ENCODE data around the gene ELFN1.

Gene ELFN1

DNA sequence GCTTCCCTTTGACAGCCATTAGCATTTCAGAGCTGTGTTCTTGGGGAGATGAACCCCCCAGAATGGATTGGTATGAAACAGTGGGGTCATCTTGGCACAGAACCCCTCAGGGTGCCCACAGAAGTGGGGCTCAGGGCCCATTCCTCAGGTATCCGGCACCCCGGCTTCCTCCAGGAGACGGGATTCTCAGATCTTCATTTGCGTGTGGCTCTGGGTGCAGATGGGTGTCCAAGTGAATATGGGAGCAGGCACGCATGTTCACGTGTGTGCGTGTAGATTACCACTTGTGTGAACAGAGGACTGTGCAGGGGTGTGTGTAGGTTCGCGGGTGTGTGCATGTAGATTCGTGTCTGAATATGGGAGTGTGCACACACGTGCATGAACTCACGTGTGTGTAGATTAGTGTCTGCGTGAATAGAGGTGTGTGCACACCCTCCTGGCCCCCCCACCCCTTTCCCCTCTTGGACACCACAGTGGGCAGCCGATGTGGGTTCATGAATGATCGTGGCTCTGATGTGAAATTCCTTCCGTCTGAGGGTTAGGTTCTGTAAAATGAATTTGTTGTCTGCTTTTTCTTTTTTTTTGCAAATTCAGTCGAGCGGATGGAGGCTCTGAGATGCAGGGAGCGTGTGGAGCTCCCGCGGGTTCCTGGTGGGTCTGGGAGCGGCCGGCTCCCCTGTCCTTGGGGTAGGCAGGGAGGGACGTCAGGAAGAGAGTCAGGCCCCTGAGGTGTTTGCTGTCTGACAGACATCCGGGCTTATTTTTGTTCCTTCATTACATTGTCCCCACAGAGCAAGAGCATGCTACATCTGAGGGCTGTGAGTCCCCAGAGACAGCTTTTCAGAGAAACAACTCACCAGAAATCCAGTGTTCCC is 7.4 kb downstream of the ELFN1 start:
- DNase-seq, result no peak

DNA sequence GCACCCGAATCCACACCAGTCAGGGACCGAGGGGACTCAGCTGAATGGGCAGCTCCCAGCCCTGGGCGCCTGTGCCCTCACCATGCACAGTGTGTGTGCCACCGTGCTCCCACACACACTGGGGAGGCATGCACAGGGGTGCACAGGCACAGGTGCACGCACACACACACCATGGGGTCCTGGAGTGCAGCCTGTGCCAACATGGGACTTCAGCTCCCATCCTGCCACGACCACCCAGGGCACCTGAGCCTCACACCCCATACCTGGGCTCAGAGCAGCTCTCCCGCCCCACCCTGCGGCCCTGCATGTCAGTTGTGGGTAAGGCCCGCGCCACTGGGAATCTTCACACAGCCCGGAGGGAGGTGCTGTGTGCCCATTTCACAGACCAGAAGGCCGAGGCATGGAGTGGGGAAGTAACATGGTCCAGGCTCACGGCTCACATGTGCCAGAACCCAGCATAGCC is 8.0 kb downstream of the ELFN1 start:
- DNase-seq, result no peak

DNA sequence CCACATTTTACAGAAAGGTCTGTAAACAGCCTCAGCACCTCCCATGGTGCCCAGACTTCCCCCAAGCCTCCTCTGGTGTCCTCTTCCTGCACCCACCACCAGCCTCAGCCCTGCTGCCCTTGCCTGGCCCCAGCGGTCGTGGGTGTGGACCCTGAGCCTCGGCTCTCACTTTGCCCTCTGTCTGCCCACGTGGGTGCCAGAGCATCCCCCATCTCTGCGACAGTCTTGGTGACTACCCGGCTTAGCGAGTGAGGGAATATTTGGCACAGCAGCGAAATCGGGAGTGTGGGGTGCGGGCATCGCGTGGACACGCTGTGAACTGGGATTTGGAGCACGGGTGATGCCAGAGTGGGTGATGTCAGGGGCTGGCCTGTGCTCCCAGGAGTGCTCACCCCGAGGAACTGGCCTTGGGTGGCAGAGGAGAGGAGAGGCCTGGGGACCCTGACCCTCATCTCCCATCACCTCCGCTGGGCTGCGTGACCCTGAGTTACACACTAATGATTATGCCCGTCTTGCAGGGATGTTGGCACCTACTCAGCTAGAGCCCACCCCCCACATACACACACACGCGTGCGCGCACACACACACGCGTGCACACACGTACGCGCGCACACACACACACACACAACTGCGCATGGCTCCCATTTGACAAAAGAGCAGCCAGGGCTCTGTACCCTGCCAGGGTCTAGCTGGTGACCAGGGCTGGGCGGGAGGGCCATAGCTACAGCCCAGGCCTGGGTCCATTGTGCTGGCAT is 8.7 kb downstream of the ELFN1 start:
- DNase-seq, result no peak

DNA sequence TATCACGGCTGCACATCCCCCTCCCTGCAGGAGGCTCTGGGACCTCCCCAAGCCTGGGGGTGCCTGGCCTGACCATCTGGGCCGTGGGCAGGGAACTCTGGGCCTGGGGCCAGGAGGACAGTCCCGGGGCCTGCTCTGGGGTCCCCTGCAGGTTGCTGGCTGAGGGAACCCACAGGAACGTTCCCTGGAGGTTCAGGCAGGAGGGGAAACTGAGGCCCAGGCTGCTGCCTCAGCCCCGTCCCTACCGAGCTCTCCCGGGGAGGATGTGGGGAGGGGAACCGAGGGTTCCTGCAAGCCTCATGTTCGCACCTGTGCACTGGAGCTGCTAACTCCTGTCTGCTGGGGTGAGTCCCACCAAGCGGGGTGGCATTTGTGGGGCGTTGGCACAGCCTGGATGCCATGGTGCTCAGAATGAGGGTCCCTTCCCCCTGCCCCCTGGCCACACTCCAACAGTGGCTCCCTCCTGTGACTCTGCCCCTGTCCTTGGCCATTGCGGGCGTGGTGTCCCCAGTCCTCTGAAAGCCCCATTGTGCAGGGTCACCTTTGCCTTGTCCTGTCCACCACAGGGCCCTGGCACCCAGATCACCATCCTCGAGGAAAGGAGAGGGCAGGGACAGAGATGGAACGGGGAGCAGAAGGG is 9.4 kb downstream of the ELFN1 start:
- no peak for DNase-seq

DNA sequence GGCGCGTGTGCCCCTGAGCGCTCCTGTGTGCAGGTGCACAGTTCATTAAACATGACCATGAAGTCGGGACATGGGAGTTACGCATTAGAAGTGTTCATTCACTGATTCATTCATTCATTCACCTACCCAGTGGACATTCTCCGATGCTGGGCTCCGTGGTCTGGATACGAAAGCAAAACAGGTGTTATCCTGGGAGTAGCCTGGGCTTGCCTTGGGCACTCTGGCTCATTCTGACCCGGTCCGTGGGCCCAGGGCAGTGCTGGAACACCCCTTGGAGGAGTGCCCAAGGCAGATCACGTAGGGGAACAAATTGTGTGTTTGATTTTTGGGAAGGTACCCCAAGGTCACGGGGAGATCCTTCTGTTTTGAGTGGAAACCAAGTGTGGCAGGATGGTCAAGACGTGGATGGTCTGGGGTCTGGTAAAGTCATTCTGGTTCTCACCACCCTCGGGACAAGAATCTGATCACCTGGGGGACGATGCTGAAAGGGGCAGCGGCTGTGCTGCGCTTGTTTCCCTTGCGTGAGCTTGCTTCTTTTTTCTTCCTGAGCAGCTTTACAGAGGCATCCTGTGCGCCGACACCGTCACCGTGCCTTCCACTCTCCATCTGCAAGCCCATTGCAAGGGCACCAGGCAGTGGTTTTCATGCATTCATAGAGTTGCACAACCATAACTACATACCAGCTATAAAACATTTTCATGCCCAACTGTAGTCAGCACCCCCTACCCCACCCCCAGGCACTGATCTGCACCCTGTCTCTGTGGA is 10.1 kb downstream of the ELFN1 start:
- DNase-seq, result no peak

DNA sequence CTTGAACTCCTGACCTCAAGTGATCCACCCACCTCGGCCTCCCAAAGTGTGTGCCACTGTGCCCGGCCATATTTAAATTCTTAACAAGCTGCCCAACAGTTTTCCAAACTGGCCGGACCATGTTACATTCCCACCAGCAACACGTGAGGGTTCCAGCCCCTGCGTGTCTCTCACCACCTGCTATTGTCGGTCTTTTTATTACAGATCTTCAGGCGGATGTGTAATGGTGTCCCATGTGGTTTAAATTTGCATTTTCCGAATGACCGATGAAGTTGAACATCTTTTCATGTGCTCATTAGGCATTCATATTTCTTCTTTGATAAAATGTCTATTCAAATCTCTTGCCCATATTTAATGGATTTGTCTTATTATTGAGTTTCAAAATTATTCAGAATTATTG is 11.5 kb downstream of the ELFN1 start:
- DNase-seq, result no peak

DNA sequence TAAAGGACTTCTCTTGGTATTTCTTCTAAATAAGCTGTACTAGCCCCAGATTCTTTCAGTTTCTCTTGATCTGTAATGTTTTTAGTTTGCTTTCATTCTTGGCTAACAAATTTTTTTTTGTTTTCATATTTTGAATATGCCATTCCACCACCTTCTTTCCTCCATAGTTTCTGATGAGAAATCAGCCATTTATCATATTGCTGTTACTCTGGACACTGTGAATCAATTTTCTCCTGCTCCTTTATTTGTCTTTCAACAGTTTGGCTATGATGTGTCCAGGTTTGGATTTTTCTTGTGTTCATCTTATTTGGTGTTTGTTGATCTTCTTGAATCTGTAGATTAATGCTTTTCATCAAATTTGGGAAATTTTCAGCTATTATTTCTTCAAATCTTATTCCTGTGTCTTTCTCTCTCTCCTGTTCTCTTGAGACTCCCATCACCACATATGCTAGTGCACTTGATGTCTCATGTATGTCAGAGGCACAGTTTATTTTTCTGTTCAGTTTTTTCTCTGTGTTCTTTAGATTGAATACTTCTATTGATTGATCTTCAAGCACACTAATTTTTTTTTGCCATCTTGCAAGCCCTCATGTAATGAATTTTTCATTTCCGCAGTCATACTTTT is 15.0 kb downstream of the ELFN1 start:
- DNase-seq, result no peak

DNA sequence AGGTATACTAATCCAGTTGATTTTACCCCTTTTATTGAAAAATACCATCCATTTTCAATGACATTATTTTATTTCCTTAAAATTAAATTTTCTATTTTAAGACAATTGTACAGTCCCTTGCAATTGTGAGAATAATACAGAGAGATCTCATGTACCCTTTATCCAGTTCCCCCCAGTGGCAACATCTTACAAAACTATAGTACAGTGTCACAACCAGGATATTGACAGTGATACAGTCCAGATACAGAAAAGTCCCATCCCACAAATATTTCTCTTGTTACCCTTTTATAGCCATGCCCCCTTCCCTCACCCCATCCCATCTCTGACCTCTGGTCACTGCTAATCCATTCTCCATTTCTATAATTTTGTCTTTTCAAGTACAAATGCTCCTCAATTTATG is 18.5 kb downstream of the ELFN1 start:
- DNase-seq, result no peak

DNA sequence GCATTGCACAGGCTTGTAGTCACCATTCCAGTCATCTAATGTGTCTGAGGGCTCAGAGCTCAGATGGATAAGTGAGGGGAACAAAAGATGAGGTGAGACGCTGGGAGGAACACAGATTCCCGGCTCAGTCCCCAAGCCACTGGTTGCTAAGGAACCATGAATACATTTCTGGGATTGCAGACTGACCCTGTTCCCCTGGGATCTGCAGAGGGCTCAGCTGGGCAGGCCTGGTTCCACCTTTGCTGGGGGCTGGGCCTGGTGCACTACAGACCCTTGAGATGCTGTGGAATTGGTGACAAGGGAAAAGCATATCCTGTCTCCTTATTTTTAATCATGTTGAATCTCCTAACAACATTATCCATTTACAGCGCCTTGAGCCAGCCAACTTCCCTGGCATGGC is 19.2 kb downstream of the ELFN1 start:
- DNase-seq, result no peak

DNA sequence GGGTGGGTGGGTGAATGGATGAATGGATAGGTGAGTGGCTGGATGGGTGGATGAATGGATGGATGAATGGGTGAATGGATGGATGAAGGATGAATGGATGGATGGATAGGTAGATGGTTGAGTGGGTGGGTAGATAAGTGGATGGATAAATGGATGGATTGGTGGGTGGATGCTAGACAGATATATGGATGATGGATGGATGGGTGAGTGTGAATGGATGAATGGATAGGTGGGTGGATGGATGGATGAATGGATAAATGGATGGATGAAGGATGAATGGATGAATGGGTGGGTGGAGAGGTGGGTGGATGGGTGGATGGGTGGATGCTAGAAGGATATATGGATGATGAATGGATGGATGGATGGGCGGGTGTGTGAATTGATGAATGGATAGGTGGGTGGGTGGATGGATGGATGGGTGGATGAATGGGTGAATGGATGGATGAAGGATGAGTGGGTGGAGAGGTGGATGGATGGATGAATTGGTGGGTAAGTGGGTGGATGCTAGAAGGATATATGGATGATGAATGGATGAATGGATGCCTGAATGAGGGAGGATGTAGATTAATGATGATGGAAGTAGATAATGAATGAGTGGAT is 20.4 kb downstream of the ELFN1 start:
- DNase-seq, result no peak

DNA sequence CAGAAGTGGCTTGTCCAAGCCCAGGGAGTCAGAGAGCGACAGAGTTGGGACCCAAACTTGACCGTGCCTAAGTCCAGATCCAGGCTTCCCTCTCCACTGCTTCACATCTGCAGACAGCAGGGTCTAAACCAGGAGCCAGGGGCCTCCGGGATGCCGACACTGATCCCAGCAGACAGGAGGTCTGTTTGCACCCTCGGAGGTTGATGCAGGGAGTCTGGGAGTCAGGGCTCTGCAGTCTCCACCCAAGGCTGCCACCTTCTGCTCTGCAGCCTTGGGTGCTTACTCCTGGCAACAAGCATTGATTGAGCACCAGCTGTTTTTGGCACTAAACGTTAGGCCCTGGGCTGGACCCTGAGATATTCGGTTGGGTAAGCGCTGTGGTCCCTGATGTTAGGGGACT is 21.0 kb downstream of the ELFN1 start:
- DNase-seq, result no peak

DNA sequence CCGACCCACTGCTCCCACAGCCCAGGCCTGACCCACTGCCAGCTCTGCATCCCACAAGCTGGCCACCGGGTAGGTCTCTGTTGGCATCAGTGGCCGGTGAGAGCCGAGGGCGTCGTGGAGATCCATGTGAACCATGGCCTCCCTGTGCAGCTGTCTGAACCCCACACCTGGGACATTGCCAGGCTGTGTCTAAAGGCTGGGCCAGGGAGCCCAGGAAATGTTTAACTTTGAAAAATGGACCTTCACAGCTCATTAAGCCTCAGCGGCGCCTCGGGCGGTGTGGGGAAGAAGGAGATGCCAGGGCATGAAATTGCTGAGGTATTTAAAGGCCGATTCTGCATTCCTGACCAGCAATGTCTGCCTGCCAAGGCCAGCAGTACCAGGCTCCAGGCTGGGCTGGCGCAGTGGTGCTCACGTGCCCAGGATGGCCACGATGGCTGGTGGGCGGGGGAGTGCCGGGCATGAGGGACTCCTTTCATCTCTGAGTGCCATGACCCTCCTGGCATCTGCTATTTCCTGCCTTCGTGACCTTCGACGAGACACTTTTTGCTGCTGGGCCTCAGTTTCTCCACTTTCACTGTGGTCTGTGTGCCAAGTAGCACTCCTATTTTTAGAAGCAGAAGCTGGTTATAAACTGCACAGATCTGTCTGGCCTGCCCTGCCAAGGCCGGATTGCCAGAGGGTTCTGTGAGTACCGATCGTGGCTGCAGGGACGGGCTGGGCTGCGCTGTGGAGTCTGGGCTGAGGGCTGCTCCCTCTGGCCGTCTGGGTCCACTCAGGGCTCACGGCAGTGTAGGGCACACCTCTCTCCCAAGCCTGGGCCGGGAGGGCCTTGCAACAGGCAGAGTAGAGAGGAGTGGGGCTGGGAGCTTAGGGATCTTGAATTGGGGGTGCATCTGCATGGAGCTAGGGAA is 21.8 kb downstream of the ELFN1 start:
- no peak for DNase-seq

DNA sequence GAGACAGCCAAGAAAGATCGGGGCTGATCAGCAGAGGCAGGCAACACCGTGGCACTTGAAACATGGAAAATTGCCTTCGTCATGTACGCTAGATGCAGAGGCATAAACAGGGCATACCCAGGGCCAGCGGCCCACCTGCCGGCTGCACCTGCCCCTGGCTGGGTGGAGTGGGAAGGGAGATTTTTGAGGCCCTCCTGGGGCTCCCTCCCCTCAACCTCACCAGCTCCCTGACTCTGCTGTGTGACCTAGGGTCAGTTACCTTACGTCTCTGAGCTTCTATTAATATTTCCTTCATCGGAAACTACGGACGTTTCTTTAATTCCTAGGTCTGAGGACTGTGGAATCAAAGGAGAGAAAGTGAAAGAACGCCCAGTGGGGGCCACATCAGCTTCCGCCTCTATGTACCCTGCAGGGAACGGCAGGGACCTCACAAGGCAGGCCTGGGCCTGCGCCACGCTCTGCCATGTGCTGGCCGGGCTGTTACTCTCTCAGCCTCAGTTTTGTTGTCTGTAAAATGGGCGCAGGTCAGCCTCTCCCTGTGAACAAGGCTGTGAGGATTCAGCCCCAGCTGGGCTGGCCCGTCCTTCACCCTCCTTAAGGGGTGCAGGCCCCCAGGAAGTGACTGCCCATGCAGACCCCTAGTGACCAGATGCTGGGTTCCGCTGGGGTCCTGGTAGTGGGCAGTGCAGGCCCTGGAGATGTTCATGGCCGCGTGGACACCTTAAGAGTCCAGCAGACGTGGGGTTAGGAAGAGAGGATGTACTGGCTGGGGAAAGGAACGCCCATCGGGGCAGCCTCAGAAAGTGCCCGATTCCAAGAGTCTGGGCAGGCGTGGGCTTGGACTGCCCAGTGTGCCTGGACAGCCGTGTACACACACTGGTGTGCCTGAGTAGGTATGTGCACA is 22.7 kb downstream of the ELFN1 start:
- DNase-seq, result no peak

DNA sequence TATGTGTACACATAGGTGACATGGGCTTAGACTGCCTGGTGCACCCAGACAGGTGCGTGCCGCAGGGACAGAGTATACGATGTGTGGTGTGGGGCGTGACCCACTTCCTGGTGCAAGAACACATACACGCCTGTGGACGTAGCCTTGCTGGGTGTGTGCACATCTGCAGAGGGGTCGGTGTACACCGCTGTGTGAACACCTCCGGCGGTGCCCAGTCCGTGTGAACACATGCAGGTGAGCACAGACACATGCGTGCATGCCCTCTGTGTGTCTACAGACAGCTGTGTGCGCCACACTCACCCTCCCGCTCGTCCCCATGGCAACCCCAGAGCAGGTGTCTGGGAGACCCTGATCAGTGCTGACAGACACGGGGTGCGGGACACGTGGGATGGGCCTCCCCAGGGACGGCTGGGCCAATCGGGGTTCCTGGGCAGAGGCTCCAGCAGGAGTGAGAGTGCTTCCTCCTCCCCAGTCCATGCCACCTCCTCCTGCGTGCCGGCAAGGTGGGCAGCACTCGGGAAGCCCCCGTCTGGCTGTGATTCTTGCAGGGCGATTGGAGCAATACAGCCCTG is 23.4 kb downstream of the ELFN1 start:
- no peak for DNase-seq

DNA sequence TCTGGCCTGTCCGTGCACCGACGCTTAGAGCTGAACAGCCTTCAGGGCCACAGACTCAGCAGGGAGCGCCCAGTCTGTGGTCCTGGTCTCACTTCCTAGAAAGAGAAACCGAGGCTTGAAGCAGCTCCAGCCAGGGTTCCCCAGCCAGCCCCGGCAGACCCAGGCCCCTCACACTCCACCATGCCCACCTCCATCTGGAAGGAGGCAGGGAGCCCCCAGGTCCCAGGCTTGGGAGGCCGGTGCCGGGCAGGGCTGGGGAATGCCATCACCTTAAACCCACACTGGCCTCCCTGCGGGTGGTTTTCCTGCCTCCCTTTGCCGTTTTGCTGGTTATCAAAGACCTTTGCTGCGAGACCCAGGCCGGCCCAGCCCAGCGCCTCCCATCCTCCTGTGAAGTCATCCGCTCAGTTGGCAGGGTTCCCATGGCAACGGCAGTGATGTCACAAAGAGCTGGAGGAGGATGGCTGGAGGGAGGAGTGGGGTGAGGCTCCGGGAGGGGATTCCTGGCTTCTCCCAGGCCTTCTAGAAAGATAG is 24.0 kb downstream of the ELFN1 start:
- no peak for DNase-seq

DNA sequence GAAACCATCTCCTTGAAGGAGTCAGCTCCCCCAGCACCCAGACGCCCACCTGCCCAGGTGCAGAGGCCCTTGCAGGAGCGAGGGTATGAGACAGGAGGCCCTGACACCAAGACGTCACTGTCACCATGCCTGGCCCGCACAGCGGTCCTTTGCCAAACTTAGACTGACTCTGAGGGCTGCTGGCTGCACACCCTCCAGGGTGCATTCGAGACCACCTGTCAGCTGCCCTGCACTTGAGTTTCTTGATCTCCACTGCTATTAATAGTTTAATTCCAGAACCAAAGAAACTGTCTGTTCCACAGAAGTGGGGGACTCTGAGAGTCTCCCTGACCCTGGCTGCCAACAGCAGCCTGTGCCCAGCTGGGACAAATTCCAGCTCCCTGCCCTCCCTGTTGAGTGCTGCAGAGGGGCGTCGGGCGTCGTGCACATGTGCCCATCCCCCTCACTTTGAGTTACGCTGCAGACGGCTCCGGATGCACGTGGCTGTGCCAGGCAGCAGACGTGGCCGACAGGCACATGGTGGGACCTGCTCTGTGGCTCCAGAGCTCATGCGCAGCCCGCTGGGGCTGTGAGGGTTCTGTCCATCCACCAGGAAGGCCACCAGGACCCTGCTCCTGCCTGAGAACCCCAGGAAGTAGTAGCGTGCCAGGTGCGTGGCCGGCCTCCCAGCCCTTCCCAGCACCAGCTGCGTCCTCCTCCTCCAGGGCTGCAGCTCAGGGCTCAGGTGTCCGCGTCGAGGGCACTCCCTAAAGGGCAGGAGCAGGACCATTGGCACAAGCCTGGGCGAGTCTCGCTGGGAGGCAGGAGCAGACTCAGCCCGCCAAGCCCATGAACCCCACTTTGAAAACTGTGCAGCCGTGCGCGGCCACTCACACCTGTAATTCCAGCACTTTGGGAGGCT is 24.8 kb downstream of the ELFN1 start:
- no peak for DNase-seq

DNA sequence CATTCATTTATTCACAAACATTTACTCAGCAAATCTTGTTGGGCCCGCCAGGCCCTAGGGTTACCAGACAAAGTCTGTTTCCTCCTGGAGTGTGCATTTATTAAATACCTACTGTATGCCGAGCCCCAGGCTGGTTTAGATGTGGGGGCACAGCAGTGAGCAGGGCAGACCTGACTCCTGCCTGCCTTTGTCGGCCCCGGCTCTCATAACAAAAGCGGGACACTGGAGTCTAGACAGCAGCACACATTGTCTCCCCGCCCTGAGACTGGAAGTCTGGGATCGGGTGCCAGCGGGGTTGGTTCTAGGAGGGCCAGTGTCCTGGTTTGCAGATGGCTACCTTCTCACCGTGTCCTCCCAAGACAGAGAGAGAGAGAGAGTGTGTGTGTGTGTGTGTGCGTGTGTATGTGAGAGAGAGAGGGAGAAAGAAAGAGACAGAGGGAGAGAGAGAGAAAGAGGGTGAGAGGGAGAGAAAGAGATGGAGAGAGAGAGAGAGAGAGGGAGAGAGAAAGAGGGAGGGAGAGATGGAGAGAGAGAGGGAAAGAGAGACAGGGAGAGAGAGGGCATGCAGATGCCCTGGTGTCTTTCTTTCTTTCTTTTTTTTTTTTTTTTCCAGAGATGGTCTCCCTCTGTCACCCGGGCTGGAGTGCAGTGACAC is 25.9 kb downstream of the ELFN1 start:
- no peak for DNase-seq
